ENCODE data around the gene PALS1. TPM values are rescaled to one million over a fixed set of nuclear protein-coding genes. Genes with fewer than 3 reads are reported as not detected.

The PALS1 gene
- total and polyA plus RNA-seq, 2 experiments from 2014 or later, result 11.7 to 31.8 TPM

DNA sequence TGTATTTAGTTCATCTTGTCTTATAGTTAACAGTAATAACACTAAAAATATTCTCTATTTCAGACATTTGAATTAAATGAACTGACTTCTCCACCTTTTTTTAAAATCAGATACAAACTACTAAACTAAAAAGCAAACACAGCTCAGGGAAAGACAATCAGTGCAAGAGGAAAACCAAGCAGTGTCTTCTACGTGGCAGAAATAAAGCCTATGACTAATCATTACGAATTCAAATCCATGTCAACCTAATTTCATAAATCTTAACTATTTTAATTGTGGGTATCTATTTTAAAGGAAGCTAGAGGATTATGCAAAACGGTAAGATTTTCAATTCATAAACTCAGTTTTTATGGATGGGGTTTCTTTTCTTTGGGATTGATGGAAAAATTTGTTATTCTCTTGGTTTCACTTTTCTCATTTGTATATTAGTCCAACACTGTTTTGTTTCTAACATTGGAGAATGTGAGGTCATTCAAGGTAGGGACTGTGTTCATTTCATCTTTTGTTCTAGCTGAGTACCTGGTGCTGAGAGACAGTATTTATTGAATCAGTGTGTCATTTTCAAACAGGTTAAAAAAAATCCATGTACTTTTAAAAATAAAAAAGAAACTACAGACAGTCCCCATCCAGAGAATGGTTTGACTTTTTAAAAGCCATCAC is 12.8 kb upstream of the PALS1 start:
- no peak for DNase-seq (ENCODE audit: low read depth in 1 of 2, low spot score in 1 of 2)
- peaks cover 3% of the 10 kb centered on the region for H3K4me1 ChIP-seq (ENCODE audit: low read depth)
- TF ChIP-seq, protein P1, sequence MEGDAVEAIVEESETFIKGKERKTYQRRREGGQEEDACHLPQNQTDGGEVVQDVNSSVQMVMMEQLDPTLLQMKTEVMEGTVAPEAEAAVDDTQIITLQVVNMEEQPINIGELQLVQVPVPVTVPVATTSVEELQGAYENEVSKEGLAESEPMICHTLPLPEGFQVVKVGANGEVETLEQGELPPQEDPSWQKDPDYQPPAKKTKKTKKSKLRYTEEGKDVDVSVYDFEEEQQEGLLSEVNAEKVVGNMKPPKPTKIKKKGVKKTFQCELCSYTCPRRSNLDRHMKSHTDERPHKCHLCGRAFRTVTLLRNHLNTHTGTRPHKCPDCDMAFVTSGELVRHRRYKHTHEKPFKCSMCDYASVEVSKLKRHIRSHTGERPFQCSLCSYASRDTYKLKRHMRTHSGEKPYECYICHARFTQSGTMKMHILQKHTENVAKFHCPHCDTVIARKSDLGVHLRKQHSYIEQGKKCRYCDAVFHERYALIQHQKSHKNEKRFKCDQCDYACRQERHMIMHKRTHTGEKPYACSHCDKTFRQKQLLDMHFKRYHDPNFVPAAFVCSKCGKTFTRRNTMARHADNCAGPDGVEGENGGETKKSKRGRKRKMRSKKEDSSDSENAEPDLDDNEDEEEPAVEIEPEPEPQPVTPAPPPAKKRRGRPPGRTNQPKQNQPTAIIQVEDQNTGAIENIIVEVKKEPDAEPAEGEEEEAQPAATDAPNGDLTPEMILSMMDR (IDR thresholded peaks at IDR 0.05; ENCODE audit: low read depth, low read length), result no peak
- H3K27ac ChIP-seq, result no peak overlapping the region
- H3K27me3 ChIP-seq, result no peaks in the 10 kb centered on the region
- H3K36me3 ChIP-seq, result no peaks in the 10 kb centered on the region
- H3K4me3 ChIP-seq, result no peak overlapping the region
- H3K9me3 ChIP-seq (ENCODE audit: low read depth), result no peaks in the 10 kb centered on the region

DNA sequence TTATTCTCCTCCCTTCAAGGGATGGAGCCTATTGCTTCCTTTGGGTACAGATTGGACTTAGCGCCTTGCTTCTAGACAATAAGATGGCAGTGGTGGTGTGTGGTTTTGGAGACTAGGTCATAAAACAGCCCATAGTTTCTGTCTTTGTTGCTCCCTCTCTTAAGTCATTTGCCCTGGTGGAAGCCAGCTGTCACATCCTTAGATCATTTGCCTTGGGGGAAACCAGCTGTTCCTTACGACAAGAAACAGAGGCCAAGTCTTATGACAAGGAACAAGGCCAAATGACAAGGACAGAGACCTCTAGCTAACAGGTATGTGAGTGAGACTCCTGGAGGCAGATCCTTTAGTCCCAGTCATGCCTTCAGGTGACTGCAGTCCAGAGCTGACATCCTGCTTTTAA is 9.2 kb upstream of the PALS1 start:
- H3K27me3 ChIP-seq, result no peaks in the 10 kb centered on the region

DNA sequence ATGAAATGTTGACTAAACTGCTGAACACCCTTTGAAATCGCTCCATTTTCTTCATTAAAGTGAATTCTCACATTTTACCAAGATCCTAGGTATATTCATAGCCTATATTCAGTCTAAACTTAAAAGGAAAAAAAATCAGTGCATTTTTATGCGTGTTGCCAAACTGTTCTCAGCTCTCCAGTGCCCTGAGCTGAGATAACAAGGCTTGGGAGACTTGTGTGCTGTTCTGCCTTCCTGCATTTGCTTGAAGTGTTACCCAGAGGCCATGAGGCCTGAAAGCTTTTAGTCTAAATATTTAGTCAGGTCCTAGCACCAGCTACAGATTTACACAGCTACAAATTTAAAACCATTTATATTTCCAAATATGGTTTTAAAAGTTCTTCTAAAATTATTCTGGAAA is 8.6 kb upstream of the PALS1 start:
- Histone ChIP-seq H3K27me3 (peaks cover 2% of the 10 kb centered on the region), H3K36me3 (no peaks in the 10 kb centered on the region), H3K4me1 (ENCODE audit: low read depth) (peaks cover 3% of the 10 kb centered on the region), H3K4me3 (no peak overlapping the region), H3K27ac (peak overlapping the region; percentile 32), H3K9me3 (ENCODE audit: low read depth) (no peaks in the 10 kb centered on the region)
- DNase-seq (ENCODE audit: low read depth in 1 of 2, low spot score in 1 of 2), result peak in 1 of 2 donors; percentile 26
- TF ChIP-seq, protein P1 (IDR thresholded peaks at IDR 0.05; ENCODE audit: low read depth, low read length), result no peak

More for the DNA sequence above, 9.2 kb upstream of the PALS1 start:
- H3K36me3 ChIP-seq, result no peaks in the 10 kb centered on the region
- peaks cover 3% of the 10 kb centered on the region for H3K4me1 ChIP-seq (ENCODE audit: low read depth)
- H3K4me3 ChIP-seq, result no peak overlapping the region
- H3K27ac ChIP-seq, result no peak overlapping the region
- no peak for DNase-seq (ENCODE audit: low read depth in 1 of 2, low spot score in 1 of 2)
- TF ChIP-seq, protein P1 (IDR thresholded peaks at IDR 0.05; ENCODE audit: low read depth, low read length), result no peak
- no peaks in the 10 kb centered on the region for H3K9me3 ChIP-seq (ENCODE audit: low read depth)

DNA sequence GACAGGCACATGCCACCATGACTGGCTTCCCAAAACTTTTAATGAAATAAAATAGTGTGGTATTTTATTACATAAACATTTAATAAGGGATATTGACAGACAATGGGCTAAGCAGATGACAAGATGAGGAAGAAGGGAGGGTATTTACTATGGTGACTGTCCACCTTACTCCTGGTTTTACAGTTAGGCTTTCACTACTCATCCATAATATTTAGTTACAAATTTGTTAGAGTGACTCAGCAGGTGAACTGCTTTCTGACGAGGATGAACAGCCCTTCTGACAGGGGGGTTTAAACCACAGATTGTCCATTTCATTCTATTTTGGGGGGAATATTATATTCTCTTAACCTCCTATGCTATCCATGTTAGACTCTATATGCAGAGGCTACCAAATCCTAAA is 3.6 kb upstream of the PALS1 start:
- H3K27me3 ChIP-seq, result peaks cover 6% of the 10 kb centered on the region
- H3K27ac ChIP-seq, result no peak overlapping the region
- no peak for DNase-seq (ENCODE audit: low read depth in 1 of 2, low spot score in 1 of 2)
- peaks cover 4% of the 10 kb centered on the region for H3K4me1 ChIP-seq (ENCODE audit: low read depth)
- H3K4me3 ChIP-seq, result no peak overlapping the region
- TF ChIP-seq, protein P1 (IDR thresholded peaks at IDR 0.05; ENCODE audit: low read depth, low read length), result no peak
- H3K36me3 ChIP-seq, result no peaks in the 10 kb centered on the region
- no peaks in the 10 kb centered on the region for H3K9me3 ChIP-seq (ENCODE audit: low read depth)

DNA sequence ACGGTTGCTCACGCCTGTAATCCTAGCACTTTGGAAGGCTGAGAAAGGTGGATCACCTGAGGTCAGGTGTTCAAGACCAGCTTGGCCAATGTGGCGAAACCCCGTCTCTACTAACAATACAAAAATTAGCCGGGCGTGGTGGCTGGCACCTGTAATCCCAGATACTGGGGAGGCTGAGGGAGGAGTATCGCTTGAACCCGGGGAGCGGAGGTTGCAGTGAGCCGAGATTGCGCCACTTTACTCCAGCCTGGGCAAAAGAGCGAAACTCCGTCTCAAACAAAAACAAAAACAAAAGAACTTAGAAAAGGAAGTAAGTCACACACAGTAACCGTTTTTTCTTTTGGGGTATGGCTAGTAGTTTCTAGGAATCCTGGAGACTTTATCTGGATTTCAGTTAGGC is 1.7 kb upstream of the PALS1 start:
- Histone ChIP-seq H3K9me3 (ENCODE audit: low read depth) (no peaks in the 10 kb centered on the region), H3K4me1 (ENCODE audit: low read depth) (peaks cover 4% of the 10 kb centered on the region), H3K4me3 (no peak overlapping the region), H3K27ac (no peak overlapping the region), H3K27me3 (peaks cover 6% of the 10 kb centered on the region), H3K36me3 (no peaks in the 10 kb centered on the region)
- TF ChIP-seq, protein P1 (IDR thresholded peaks at IDR 0.05; ENCODE audit: low read depth, low read length), result no peak
- DNase-seq (ENCODE audit: low read depth in 1 of 2, low spot score in 1 of 2), result no peak

All from cardiac muscle cell (in vitro differentiated cells and primary cell).